GM18526 (cell line): ENCODE measurements around the gene SLC25A42.

Source experiments
- POLR2A ChIP-seq: IDR thresholded peaks from 3 replicates; pipeline ENCODE4 v1.6.1; 2011; ENCODE audit not compliant: insufficient read length; ENCODE audit errors: extremely low read depth

Gene SLC25A42

GRCh38 chr19:19152668-19153384, 89.0 kb downstream of the SLC25A42 start:
- no peak for TF ChIP-seq POLR2A

DNA sequence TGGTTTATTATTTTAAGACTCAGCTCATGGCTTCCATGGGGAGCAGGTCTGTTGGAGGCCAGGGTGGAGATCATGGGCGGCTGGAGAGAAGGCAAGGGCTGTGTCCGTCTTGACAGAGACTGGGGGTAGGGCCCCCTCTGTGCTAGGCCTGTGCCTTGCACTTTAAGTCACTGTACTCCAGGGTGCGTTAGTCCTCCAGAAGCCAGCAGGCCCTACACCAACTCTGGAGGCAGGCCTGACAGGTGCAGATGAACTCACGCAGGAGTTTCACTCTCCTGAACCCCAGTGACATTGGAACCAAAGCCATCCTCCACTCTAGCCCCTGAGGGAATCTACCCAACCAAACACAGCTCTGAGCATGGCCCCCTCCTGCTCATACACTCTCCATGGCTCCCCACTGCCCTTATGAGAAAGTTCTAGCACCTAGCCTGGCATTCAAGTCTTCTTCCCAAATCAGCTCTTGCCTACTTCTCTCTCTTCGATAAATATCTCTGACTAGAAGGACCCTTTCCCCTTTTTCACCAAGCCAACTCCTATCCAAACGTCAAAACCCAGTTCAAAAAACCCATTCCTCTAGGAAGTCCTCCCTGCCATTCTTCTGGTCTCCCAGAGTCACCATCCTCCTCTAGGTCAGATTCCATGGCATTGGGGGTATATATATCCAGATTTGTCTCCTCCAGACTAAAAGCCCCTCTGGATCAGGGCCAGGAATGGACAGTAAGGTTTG, 91.1 kb downstream of the SLC25A42 start:
- no peak for TF ChIP-seq POLR2A

GRCh38 chr19:19155495-19156219, 91.9 kb downstream of the SLC25A42 start:
- TF ChIP-seq POLR2A: peak; percentile 30

DNA sequence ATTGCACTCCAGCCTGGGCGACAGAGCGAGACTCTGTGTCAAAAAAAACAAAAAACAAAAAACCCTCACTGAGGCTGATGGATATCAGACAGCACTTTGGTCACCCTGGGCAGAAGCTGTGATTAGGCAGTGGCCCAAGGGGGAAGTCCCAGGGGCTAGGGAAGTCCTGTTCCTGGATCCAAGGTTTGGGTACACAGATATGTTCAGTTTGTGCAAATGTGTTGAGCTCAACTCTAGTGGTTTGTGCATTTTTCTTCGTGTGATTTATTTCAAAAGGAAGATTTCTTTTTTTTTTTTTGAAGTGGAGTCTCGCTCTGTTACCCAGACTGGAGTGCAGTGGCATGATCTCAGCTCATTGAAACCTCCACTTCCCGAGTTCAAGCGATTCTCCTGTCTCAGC, 94.0 kb downstream of the SLC25A42 start:
- TF ChIP-seq POLR2A: no peak

DNA sequence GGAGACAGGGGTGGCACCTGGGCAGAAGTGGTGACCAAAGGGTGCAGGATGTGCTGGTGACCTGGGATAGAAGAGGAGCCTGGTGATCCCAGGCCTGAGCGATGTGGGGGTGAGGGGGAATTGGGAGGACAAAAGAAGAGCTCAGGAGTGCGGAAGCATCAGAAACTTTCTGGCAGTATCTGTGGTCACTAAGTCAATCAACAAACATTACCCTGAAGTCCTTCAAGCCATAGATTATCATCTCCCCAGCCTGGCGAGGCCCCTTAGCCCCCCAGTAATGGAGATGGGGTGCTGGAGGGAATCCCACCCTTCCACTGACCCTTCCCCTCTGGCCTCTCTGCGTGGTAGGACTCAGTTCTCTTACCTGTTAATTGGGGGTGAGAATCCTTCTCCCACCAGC, 95.7 kb downstream of the SLC25A42 start:
- TF ChIP-seq POLR2A: no peak

DNA sequence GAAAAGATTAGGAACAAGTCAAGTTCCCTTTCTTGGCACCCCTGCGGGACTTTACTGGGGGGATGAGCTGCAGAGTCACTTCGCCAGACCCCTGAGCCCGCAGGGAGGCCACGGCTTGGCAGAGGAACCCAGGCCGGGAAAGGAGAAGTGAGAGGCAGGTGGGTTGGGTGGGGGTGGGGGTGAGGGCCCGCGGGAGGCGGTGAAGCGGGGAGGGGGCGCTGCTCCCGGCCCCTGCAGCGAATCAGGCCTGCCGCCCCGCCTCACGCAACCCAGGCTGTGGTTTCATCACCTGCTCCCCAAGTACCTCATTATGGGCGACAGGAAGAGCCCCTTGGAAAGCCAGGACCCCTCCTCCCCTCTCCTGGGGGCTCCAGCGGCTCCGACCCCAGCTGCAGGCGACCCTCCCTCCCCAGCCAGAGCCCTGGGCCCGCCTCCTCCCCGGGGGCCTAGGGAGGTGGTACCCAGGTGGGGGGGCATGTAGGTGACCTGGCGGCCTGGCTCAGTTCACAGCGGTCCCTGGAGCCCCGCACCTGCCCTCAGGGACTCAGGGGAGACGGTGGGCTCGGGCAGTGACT, 96.8 kb downstream of the SLC25A42 start:
- TF ChIP-seq POLR2A: no peak

- TF ChIP-seq POLR2A: no peak
These were observed 98.7 kb downstream of the SLC25A42 start for GRCh38 chr19:19162495-19162894.
